Forelimb muscle (tissue), 1 donor: ENCODE data around the gene KCTD13. TPM values are rescaled to one million over a fixed set of nuclear protein-coding genes. Genes with fewer than 3 reads are reported as not detected.
"Not testable (repeated sequence)": the region's sequence is repeated elsewhere in the genome, so short reads cannot be mapped to it uniquely, and the experiment has no call there.

Experiments used
- DNase-seq: peaks from one replicate; pipeline ENCODE4 v3.0.0-alpha.2; 2013; ENCODE audit warnings: low read depth
- polyA plus RNA-seq: library from polyadenylated mRNA; unstranded; fragments of 120-200 nt; gene quantifications from one replicate; pipeline ENCODE4 v1.2.1, GENCODE V29; 2013; ENCODE audit not compliant: insufficient read length

KCTD13 gene
- polyA plus RNA-seq, 1 donor, result 11.7 TPM

DNA sequence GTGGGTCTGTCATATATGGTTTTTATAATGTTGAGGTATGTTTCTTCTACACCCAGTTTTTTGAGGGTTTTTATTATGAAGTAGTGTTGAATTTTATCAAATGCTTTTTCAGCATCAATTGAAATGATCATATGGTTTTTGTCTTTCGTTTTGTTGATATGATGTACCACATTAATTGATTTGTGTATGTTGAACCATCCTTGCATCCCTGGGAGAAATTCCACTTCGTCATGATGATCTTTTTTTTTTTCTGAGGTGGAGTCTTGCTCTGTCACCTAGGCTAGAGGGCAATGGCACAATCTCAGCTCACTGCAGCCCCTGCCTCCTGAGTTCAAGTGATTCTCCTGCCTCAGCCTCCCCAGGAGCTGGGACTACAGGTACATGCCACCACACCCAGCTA lies 21.9 kb upstream of the KCTD13 start:
- no peak for DNase-seq

DNA sequence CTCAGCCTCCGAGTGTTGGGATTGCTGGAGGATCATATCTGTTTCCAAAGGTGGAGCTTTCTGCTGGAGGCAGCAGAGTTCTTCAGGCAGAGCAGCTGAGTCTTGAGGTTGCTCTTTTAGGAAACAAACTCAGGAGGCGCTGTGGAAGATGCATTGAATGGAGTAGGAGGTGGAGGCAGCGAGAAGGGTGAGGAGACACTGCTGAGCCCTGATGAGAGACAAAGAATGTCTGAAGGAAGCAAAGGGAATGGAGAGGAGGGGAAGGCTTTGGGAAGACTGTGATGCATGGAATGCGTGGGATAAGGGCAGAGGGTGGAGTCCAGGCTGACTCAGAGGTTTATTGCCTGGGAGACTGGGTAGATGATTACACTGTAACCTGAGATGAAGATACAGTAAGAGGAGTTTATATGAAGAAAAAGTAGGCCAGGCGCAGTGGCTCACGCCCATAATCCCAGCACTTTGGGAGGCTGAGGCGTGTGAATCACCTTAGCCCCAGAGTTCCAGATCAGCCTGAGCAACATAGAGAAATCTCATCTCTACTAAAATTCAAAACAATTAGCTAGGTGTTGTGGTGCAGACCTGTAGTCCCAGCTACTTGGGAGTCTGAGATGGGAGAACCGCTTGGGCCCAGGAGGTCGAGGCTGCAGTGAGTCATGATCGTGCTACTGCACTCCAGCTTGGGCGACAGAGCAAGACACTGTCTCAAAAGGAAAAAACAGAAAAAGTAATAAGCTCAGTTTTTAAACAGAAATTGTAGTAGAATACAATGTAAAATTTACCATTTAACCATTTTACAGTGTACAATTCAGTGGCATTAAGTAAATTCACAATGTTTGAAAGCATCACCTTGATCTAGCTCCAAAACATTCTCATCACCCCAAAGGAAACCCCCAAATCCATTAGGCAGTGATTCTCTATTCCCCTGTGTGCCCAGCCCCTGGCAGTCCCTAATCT lies 18.1 kb upstream of the KCTD13 start:
- no peak for DNase-seq

DNA sequence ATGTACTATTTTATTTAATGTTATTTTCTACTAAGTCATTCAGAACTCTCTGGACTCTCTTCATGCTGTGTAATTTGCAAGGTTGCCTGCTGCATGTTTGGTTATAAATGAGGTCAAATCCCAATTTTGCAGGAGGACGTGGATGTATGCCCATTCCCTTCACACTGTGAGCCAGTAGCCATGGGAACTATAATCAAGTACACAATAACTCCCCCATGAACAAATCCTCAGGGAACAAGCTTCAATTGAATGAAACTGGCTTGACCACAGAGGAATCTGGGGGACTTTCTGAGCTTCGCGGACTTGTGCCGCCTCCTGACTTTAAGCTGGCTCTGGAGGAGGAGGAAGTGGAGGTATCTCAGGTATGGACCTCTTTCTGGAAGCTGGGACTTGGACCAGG lies 14.6 kb upstream of the KCTD13 start:
- DNase-seq, result no peak

DNA sequence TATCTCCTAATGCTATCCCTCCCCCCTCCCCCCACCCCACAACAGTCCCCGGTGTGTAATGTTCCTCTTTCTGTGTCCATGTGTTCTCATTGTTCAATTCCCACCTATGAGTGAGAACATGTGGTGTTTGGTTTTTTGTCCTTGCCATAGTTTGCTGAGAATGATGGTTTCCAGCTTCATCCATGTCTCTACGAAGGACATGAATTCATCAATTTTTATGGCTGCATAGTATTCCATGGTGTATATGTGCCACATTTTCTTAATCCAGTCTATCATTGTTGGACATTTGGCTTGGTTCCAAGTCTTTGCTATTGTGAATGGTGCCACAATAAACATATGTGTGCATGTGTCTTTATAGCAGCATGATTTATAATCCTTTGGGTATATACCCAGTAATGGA lies 5.7 kb upstream of the KCTD13 start:
- not testable (repeated sequence) for DNase-seq

- DNase-seq, result no peak
Measured at GRCh38 chr16:29927070-29927905, 1.3 kb upstream of the KCTD13 start.

- no peak for DNase-seq
Measured at GRCh38 chr16:29926711-29927052, 656 bp upstream of the KCTD13 start.

DNA sequence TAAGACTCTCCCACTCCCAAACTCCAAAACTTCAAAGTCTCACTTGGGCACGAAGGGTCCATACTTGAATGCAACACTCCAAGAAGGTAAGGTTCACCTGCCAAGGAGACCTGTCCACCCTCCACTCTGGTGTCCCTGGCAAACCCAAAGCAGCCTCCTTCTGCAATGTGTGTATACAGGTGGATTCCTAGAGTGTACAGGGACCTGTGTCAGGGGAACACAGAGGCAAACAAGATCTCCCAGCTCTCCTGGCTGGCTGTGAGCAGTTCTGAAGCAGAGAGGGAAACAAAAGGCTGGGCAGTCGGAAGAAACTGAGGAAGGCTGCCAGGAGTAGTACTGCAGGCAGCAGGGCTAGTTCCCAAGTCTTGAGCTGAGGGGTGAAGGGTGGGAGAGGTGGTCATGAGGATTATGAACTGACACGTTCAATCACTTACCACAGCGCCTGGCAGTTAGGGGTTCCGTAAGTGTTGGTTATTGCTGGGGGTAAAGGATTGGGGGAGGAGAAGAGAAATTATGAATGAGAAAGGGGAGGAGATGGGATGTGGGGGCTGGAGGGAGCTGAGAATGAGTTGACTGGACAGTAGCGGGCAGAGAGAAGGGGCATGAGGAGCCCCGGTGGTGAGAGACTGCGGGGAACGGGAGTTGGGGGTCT lies 795 bp downstream of the KCTD13 start:
- no peak for DNase-seq

DNA sequence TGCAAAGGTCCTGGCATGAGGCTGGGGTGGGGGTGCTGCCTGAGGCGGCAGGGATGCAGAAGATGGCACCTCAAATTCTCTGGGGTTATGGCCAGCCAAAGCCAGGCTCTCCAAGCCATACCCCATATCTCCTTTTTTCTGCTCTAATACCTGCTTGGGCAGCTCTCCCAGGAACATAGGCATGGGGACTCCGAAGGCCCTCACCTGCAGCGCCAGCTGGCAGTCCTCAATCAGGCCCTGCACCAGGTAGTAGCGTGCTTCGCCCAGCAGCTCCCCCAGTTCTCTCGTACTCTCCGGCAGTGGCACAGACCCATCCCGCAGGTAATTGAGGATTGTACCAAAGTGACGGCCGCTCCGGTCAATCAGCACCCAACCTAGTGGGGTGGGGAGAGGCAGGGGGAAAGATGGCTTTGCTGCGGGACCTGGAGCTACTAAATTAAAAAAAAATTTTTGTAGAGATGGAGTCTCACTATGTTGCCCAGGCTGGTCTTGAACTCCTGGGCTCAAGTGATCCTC lies 3.0 kb downstream of the KCTD13 start:
- no peak for DNase-seq

DNA sequence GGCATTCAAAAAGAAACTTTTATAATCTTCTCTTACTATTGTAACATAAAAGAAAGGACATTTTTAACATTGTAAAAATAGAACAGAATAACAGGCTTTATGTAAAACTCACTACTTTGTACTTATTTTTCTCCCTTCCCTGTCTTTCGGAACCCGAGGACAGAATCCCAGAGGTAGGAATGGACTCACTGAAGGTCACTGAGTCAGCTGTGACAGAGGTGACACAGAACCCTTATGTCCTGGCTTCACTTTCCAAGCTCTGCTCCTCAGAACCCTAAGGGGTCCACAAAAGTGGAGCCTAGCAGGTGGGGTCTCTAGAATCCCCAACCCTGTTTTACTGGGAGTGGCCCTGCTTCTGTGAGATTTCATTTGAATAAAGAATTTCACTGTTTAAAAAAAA lies 3.7 kb downstream of the KCTD13 start:
- no peak for DNase-seq

DNA sequence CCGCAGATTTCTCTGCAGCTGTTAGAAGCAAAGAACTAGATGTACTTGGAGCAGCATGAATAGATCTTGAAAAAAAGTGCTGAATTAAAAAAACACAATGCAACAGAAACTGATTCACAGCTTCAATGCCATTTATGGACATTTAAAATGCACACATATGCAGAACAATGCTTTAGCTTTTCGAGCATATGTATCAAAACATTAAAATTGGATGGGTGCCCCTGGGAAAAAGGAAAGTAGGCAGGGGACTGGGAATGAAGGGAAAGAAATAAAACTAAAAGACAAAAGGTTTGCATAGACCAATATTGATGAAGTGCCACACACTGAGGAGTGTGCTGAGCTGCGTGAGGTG lies 5.0 kb downstream of the KCTD13 start:
- no peak for DNase-seq

GRCh38 chr16:29920288-29921033 lies 5.6 kb downstream of the KCTD13 start:
- no peak for DNase-seq

DNA sequence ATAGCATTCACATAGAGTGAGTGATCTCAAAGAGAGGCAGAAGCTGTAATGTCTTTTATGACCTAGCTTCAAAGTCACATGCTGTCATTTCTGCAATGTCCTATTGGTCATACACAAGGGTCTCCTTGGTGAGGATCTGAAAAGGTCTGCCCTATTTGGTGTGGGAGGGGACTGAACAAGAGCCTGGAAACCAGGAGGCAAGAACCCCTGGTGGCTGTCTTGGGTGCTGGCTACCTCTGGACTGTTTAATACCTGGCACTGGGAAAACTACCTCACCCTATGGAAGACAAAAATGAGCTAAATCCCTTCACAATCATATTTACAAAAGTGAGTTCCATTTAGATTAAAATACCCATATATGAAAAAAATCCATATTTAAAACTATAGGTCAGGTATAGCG lies 9.0 kb downstream of the KCTD13 start:
- DNase-seq, result no peak

DNA sequence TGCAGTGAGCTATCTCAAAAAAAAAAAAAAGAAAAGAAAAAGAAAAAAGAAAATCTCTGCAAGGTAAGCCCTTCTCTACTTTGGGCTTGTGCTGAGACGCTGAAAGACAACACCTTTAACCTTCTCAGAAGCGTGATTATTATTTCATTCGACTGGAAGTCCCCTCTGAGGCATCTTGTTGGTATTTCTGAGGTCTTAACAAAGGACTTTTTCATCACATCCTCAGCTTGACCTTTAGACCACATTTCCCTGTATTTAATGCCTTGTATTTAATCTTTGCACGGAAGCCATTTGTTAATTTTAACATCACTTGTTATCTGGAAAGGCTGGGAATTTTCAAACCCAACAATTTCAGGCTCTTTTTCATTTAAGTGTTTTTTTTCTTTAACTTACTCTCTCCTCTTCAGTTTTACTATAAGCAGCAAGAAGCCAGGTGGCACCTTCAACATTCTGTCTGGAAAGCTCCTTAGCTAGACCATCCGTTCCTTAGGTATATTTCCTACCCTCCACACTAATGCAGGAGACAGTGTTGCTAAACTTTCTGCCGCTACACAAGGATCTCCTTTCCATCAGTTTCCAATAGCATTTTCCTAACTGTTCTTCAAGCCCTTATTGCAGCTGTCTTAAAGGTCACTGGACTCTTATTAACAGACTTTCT lies 10.3 kb downstream of the KCTD13 start:
- DNase-seq, result no peak

DNA sequence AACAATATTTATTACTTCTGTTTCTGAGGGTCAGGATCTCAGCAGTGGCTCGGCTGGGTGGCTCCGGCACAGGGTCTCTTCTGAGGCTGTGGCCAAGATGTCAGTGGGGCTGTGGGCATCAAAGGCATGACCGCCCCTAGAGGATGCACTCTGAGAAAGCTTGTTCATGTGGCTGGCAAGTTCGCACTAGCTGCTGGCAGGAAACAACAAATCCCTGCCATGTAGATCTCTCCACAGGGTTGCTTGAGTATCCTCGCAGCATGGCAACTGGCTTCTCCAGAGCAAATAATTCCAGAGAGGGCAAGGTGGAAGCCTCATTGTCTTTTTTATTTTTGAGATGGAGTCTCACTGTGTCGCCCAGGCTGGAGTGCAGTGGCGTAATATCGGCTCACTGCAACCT lies 12.5 kb downstream of the KCTD13 start:
- DNase-seq, result no peak

GRCh38 chr16:29912087-29912486 lies 13.9 kb downstream of the KCTD13 start:
- no peak for DNase-seq

- no peak for DNase-seq
Measured at GRCh38 chr16:29911676-29912010, 14.4 kb downstream of the KCTD13 start.

DNA sequence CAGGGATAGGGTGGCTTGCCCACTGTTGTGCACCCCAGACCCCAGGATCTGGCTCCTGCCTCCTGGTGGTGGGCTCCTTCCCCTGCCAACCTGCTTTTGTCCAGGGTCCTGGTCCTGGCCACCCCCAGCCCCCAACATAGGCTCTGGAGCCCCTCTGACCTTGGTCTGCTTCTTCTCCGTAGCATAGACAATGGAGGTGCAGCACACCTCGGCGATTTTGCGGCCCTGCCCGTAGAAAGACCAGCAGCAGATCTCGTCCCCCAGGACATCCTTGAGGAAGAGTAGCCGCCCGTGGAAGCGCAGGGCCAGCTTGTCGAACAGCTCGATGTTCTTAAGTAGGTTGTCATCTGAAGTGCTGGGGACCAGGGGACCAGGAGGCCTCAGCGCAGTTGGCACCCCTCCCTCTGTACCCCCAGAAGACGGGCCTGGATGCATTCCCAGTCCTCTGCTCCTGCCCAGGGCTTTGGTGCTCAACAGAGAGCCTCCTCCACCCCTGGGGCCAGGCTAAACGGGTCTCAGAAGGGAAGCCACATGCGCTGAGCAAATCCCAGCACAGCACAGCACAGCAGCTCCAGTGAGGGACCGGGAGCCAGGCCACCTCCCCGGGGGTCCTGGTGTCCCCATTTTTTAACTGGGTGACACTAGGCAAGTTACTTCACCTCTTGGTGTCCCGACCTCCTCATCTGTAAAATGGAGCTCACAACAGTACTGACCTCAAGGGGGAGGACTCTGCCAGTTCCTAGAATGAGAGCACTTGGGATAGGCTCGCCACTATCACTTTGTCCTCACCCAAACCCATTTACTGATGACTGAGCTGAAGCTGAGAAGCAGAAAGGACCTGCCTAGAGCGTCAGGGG lies 15.0 kb downstream of the KCTD13 start:
- DNase-seq, result no peak

- not testable (repeated sequence) for DNase-seq
Measured at GRCh38 chr16:29909851-29910250, 16.2 kb downstream of the KCTD13 start.

GRCh38 chr16:29909391-29909790 lies 16.6 kb downstream of the KCTD13 start:
- no peak for DNase-seq

GRCh38 chr16:29908719-29909220 lies 17.3 kb downstream of the KCTD13 start:
- no peak for DNase-seq
